Tibial nerve (tissue), 4 donors: Measurements from ENCODE around the gene NFASC. TPM values are rescaled to one million over a fixed set of nuclear protein-coding genes. Genes with fewer than 3 reads are reported as not detected.

Experiments
- DNase-seq, 2 donors: peaks; one replicate each; pipeline ENCODE4 v3.0.0-alpha.2; 2019; ENCODE audit warnings: low spot score in 2 of 2
- H3K27ac ChIP-seq, 4 donors: fragments of 200-600 bp; sonication (generic) in 3 of 4; one replicate each; pipeline ENCODE4 v1.5.1; 2017 to 2019; ENCODE audit warnings: mild to moderate bottlenecking in 1 of 4
- H3K27me3 ChIP-seq, 2 donors: fragments of 200-600 bp; sonication (generic) in 1 of 2; one replicate each; pipeline versions ENCODE4 v1.5.1 to v1.6.0; 2017 to 2019
- H3K36me3 ChIP-seq, 3 donors: fragments of 200-600 bp; sonication (generic); one replicate each; pipeline ENCODE4 v1.5.1; 2018 to 2019
- H3K4me1 ChIP-seq, 4 donors: fragments of 200-600 bp; sonication (generic) in 3 of 4; one replicate each; pipeline ENCODE4 v1.5.1; 2017 to 2019
- H3K4me3 ChIP-seq, 4 donors: fragments of 200-600 bp; sonication (generic) in 3 of 4; one replicate each; pipeline ENCODE4 v1.5.1; 2017 to 2019; ENCODE audit warnings: mild to moderate bottlenecking in 1 of 4, moderate library complexity in 1 of 4
- H3K9me3 ChIP-seq, 4 donors: fragments of 200-600 bp; sonication (generic) in 3 of 4; one replicate each; pipeline ENCODE4 v1.5.1; 2017 to 2019
- CTCF ChIP-seq, 5 experiments: fragments of 200-600 bp in 3 of 5; fragments of 450-650 bp in 2 of 5; sonication (generic) in 3 of 5; IDR thresholded peaks; one replicate each; pipeline ENCODE4 v1.5.1; 2016 to 2019; ENCODE audit warnings: antibody characterized with exemption in 5 of 5, mild to moderate bottlenecking in 3 of 5, moderate library complexity in 2 of 5
- EP300 ChIP-seq, 2 donors: sonication (generic); formaldehyde crosslinking; IDR thresholded peaks; one replicate each; pipeline ENCODE4 v1.6.1; 2017; ENCODE audit warnings: antibody characterized with exemption in 2 of 2, mild to moderate bottlenecking in 1 of 2
- POLR2A ChIP-seq, 2 donors: fragments of 450-650 bp; IDR thresholded peaks; one replicate each; pipeline ENCODE4 v1.6.1; 2017; ENCODE audit warnings: antibody characterized with exemption in 2 of 2, mild to moderate bottlenecking in 2 of 2, moderate library complexity in 2 of 2
- WGBS, 2 donors: methylation state at CpG; one replicate each; pipeline ENCODE4 v1.1.5; 2018; 5-methylcytosine and 5-hydroxymethylcytosine counted together
- total RNA-seq, 4 donors: library from RNA; depleted of rRNA; stranded (reverse); fragments of >200 nt; gene quantifications; one replicate each; pipeline ENCODE4 v1.1.0, GENCODE V29; 2016

Gene NFASC
- total RNA-seq, 4 donors from 2014 or later, result 69.9 to 112 (median 94.0) TPM

GRCh38 chr1:204961765-204962419, 91.2 kb downstream of the NFASC start:
- H3K36me3 ChIP-seq, result peaks cover 0 to 4% (median 0%) of the 10 kb centered on the region in 3 donors
- H3K4me3 ChIP-seq, result no peak overlapping the region
- WGBS, 2 donors, result 51 to 58% methylated on average over 8 of the region's 8 CpGs
- no peak overlapping the region for H3K27ac ChIP-seq
- H3K9me3 ChIP-seq, result no peaks in the 10 kb centered on the region
- H3K27me3 ChIP-seq, result no peaks in the 10 kb centered on the region
- no peaks in the 10 kb centered on the region for H3K4me1 ChIP-seq
- TF ChIP-seq POLR2A (IDR thresholded peaks at IDR 0.05), result no peak
- no peak for TF ChIP-seq EP300 (IDR thresholded peaks at IDR 0.05)
- TF ChIP-seq CTCF (IDR thresholded peaks at IDR 0.05), result no peak
- DNase-seq, result no peak

- H3K4me1 ChIP-seq, result no peaks in the 10 kb centered on the region
- no peak overlapping the region for H3K27ac ChIP-seq
- WGBS, 2 donors, result 78 to 87% methylated on average over 6 of the region's 6 CpGs
- H3K4me3 ChIP-seq, result no peak overlapping the region
- no peak for DNase-seq
- no peaks in the 10 kb centered on the region for H3K9me3 ChIP-seq
- H3K27me3 ChIP-seq, result peaks cover 0 to 6% of the 10 kb centered on the region in 2 donors
- TF ChIP-seq POLR2A (IDR thresholded peaks at IDR 0.05) (no peak), CTCF (IDR thresholded peaks at IDR 0.05) (no peak), EP300 (IDR thresholded peaks at IDR 0.05) (no peak)
- peaks cover 0 to 4% (median 0%) of the 10 kb centered on the region in 3 donors for H3K36me3 ChIP-seq
Measured at GRCh38 chr1:204962742-204963632, 92.3 kb downstream of the NFASC start.

- no peaks in the 10 kb centered on the region for H3K4me1 ChIP-seq
- no peaks in the 10 kb centered on the region for H3K36me3 ChIP-seq
- no peak for DNase-seq
- H3K4me3 ChIP-seq, result no peak overlapping the region
- WGBS, 2 donors, result 38 to 47% methylated on average over 6 of the region's 6 CpGs
- no peak overlapping the region for H3K27ac ChIP-seq
- TF ChIP-seq POLR2A (IDR thresholded peaks at IDR 0.05), result no peak
- no peak for TF ChIP-seq CTCF (IDR thresholded peaks at IDR 0.05)
- no peak for TF ChIP-seq EP300 (IDR thresholded peaks at IDR 0.05)
- peaks cover 0 to 9% of the 10 kb centered on the region in 2 donors for H3K27me3 ChIP-seq
- no peaks in the 10 kb centered on the region for H3K9me3 ChIP-seq
Measured at GRCh38 chr1:204967451-204967850, 96.8 kb downstream of the NFASC start.

- Histone ChIP-seq H3K9me3 (no peaks in the 10 kb centered on the region), H3K4me1 (no peaks in the 10 kb centered on the region), H3K27ac (no peak overlapping the region), H3K4me3 (no peak overlapping the region), H3K36me3 (no peaks in the 10 kb centered on the region), H3K27me3 (peaks cover 0 to 9% of the 10 kb centered on the region in 2 donors)
- 88 to 90% methylated on average over 9 to 10 of the region's 10 CpGs for WGBS, 2 donors
- DNase-seq, result no peak
- TF ChIP-seq POLR2A (IDR thresholded peaks at IDR 0.05) (no peak), CTCF (IDR thresholded peaks at IDR 0.05) (no peak), EP300 (IDR thresholded peaks at IDR 0.05) (no peak)
Measured at GRCh38 chr1:204968135-204968534, 97.5 kb downstream of the NFASC start.

GRCh38 chr1:204968951-204969350, 98.3 kb downstream of the NFASC start:
- no peaks in the 10 kb centered on the region for H3K9me3 ChIP-seq
- H3K27ac ChIP-seq, result no peak overlapping the region
- TF ChIP-seq EP300 (IDR thresholded peaks at IDR 0.05) (no peak), CTCF (IDR thresholded peaks at IDR 0.05) (no peak), POLR2A (IDR thresholded peaks at IDR 0.05) (no peak)
- peaks cover 0 to 3% (median 0%) of the 10 kb centered on the region in 3 donors for H3K36me3 ChIP-seq
- H3K4me1 ChIP-seq, result no peaks in the 10 kb centered on the region
- no peak for DNase-seq
- peaks cover 0 to 9% of the 10 kb centered on the region in 2 donors for H3K27me3 ChIP-seq
- no peak overlapping the region for H3K4me3 ChIP-seq
- WGBS, 2 donors, result 63 to 74% methylated on average over 16 of the region's 16 CpGs
